Measurements from ENCODE around the gene DEGS1. TPM values are rescaled to one million over a fixed set of nuclear protein-coding genes. Genes with fewer than 3 reads are reported as not detected.

The DEGS1 gene
- polyA plus RNA-seq, 4 donors = 15.7 to 34.0 (median 24.8) TPM

GRCh38 chr1:224226849-224227502 is 43.9 kb downstream of the DEGS1 start:
- WGBS, 3 donors = 89 to 92% (median 90%) methylated on average over 6 of the region's 6 CpGs

GRCh38 chr1:224234017-224234416 is 51.0 kb downstream of the DEGS1 start:
- H3K36me3 ChIP-seq (ENCODE audit: control insufficient read depth in 3 of 3, insufficient read depth in 2 of 3, low read depth in 1 of 3, low read length in 3 of 3) = peaks cover 3 to 53% (median 8%) of the 10 kb centered on the region in 3 donors
- no peaks in the 10 kb centered on the region for H3K4me1 ChIP-seq (ENCODE audit: control insufficient read depth in 3 of 3, insufficient read depth in 2 of 3, low read depth in 1 of 3, low read length in 2 of 3)
- no peaks in the 10 kb centered on the region for H3K9me3 ChIP-seq (ENCODE audit: control insufficient read depth in 2 of 2, insufficient read depth in 1 of 2, low read depth in 1 of 2, low read length in 1 of 2)
- no peak overlapping the region for H3K4me3 ChIP-seq (ENCODE audit: low read depth in 1 of 3, low read length in 3 of 3)
- no peak overlapping the region for H3K27ac ChIP-seq (ENCODE audit: low read depth in 1 of 3, low read length in 2 of 3)
- H3K27me3 ChIP-seq (ENCODE audit: control insufficient read depth in 3 of 3, insufficient read depth in 3 of 3, low read length in 3 of 3) = no peaks in the 10 kb centered on the region
- DNase-seq (no peak), FAIRE-seq (no peak)

More at GRCh38 chr1:224226849-224227502, 43.9 kb downstream of the DEGS1 start:
- FAIRE-seq = no peak
- Histone ChIP-seq H3K9me3 (ENCODE audit: control insufficient read depth in 2 of 2, insufficient read depth in 1 of 2, low read depth in 1 of 2, low read length in 1 of 2) (no peaks in the 10 kb centered on the region), H3K27ac (ENCODE audit: low read depth in 1 of 3, low read length in 2 of 3) (no peak overlapping the region), H3K36me3 (ENCODE audit: control insufficient read depth in 3 of 3, insufficient read depth in 2 of 3, low read depth in 1 of 3, low read length in 3 of 3) (peaks cover 7 to 37% (median 8%) of the 10 kb centered on the region in 3 donors), H3K27me3 (ENCODE audit: control insufficient read depth in 3 of 3, insufficient read depth in 3 of 3, low read length in 3 of 3) (no peaks in the 10 kb centered on the region), H3K4me1 (ENCODE audit: control insufficient read depth in 3 of 3, insufficient read depth in 2 of 3, low read depth in 1 of 3, low read length in 2 of 3) (peaks cover 0 to 10% (median 0%) of the 10 kb centered on the region in 3 donors), H3K4me3 (ENCODE audit: low read depth in 1 of 3, low read length in 3 of 3) (no peak overlapping the region)
- no peak for DNase-seq

GRCh38 chr1:224235813-224236493 is 52.9 kb downstream of the DEGS1 start:
- peaks cover 3 to 43% (median 6%) of the 10 kb centered on the region in 3 donors for H3K36me3 ChIP-seq (ENCODE audit: control insufficient read depth in 3 of 3, insufficient read depth in 2 of 3, low read depth in 1 of 3, low read length in 3 of 3)
- no peak for DNase-seq
- H3K27ac ChIP-seq (ENCODE audit: low read depth in 1 of 3, low read length in 2 of 3) = no peak overlapping the region
- no peak for FAIRE-seq
- WGBS, 3 donors = 81 to 96% (median 91%) methylated on average over 2 of the region's 2 CpGs
- no peaks in the 10 kb centered on the region for H3K27me3 ChIP-seq (ENCODE audit: control insufficient read depth in 3 of 3, insufficient read depth in 3 of 3, low read length in 3 of 3)
- H3K4me1 ChIP-seq (ENCODE audit: control insufficient read depth in 3 of 3, insufficient read depth in 2 of 3, low read depth in 1 of 3, low read length in 2 of 3) = no peaks in the 10 kb centered on the region
- no peaks in the 10 kb centered on the region for H3K9me3 ChIP-seq (ENCODE audit: control insufficient read depth in 2 of 2, insufficient read depth in 1 of 2, low read depth in 1 of 2, low read length in 1 of 2)
- H3K4me3 ChIP-seq (ENCODE audit: low read depth in 1 of 3, low read length in 3 of 3) = no peak overlapping the region

GRCh38 chr1:224237119-224237881 is 54.3 kb downstream of the DEGS1 start:
- Histone ChIP-seq H3K9me3 (ENCODE audit: control insufficient read depth in 2 of 2, insufficient read depth in 1 of 2, low read depth in 1 of 2, low read length in 1 of 2) (no peaks in the 10 kb centered on the region), H3K27ac (ENCODE audit: low read depth in 1 of 3, low read length in 2 of 3) (no peak overlapping the region), H3K27me3 (ENCODE audit: control insufficient read depth in 3 of 3, insufficient read depth in 3 of 3, low read length in 3 of 3) (no peaks in the 10 kb centered on the region), H3K4me3 (ENCODE audit: low read depth in 1 of 3, low read length in 3 of 3) (no peak overlapping the region), H3K4me1 (ENCODE audit: control insufficient read depth in 3 of 3, insufficient read depth in 2 of 3, low read depth in 1 of 3, low read length in 2 of 3) (no peaks in the 10 kb centered on the region), H3K36me3 (ENCODE audit: control insufficient read depth in 3 of 3, insufficient read depth in 2 of 3, low read depth in 1 of 3, low read length in 3 of 3) (peaks cover 3 to 42% (median 6%) of the 10 kb centered on the region in 3 donors)
- DNase-seq (no peak), FAIRE-seq (no peak)
- 93 to 96% (median 95%) methylated on average over 11 of the region's 11 CpGs for WGBS, 3 donors

- no peak for DNase-seq
- WGBS, 3 donors = 90 to 92% (median 91%) methylated on average over 9 of the region's 9 CpGs
- no peaks in the 10 kb centered on the region for H3K27me3 ChIP-seq (ENCODE audit: control insufficient read depth in 3 of 3, insufficient read depth in 3 of 3, low read length in 3 of 3)
- no peak overlapping the region for H3K4me3 ChIP-seq (ENCODE audit: low read depth in 1 of 3, low read length in 3 of 3)
- H3K36me3 ChIP-seq (ENCODE audit: control insufficient read depth in 3 of 3, insufficient read depth in 2 of 3, low read depth in 1 of 3, low read length in 3 of 3) = peaks cover 3 to 49% (median 4%) of the 10 kb centered on the region in 3 donors
- no peak overlapping the region for H3K27ac ChIP-seq (ENCODE audit: low read depth in 1 of 3, low read length in 2 of 3)
- H3K9me3 ChIP-seq (ENCODE audit: control insufficient read depth in 2 of 2, insufficient read depth in 1 of 2, low read depth in 1 of 2, low read length in 1 of 2) = no peaks in the 10 kb centered on the region
- no peaks in the 10 kb centered on the region for H3K4me1 ChIP-seq (ENCODE audit: control insufficient read depth in 3 of 3, insufficient read depth in 2 of 3, low read depth in 1 of 3, low read length in 2 of 3)
- FAIRE-seq = no peak
These were observed 55.2 kb downstream of the DEGS1 start for GRCh38 chr1:224238212-224238611.

- no peaks in the 10 kb centered on the region for H3K4me1 ChIP-seq (ENCODE audit: control insufficient read depth in 3 of 3, insufficient read depth in 2 of 3, low read depth in 1 of 3, low read length in 2 of 3)
- no peaks in the 10 kb centered on the region for H3K27me3 ChIP-seq (ENCODE audit: control insufficient read depth in 3 of 3, insufficient read depth in 3 of 3, low read length in 3 of 3)
- FAIRE-seq (no peak), DNase-seq (no peak)
- WGBS, 3 donors = 78 to 95% (median 84%) methylated on average over 3 of the region's 3 CpGs
- no peaks in the 10 kb centered on the region for H3K9me3 ChIP-seq (ENCODE audit: control insufficient read depth in 2 of 2, insufficient read depth in 1 of 2, low read depth in 1 of 2, low read length in 1 of 2)
- no peak overlapping the region for H3K4me3 ChIP-seq (ENCODE audit: low read depth in 1 of 3, low read length in 3 of 3)
- H3K36me3 ChIP-seq (ENCODE audit: control insufficient read depth in 3 of 3, insufficient read depth in 2 of 3, low read depth in 1 of 3, low read length in 3 of 3) = peaks cover 3 to 47% (median 4%) of the 10 kb centered on the region in 3 donors
- H3K27ac ChIP-seq (ENCODE audit: low read depth in 1 of 3, low read length in 2 of 3) = no peak overlapping the region
These were observed 55.7 kb downstream of the DEGS1 start for GRCh38 chr1:224238756-224239155.

Other genes starting within 250 kb of the DEGS1 start
- gene FBXO28, start 69.1 kb upstream of the DEGS1 start, polyA plus RNA-seq = 10 to 100 TPM in 1 of 4 donors, 1 to 10 TPM in 3; 7.8 to 26.8 (median 9.4) TPM
- gene NVL, start 146.9 kb downstream of the DEGS1 start, polyA plus RNA-seq = 10 to 100 TPM; 16.4 to 39.1 (median 22.3) TPM
- gene CNIH4, start 173.6 kb downstream of the DEGS1 start, polyA plus RNA-seq = 10 to 100 TPM; 43.2 to 91.6 (median 60.8) TPM

All from small intestine (tissue), 7 donors.